NCI-H1092 treated with DMSO at 0.1 percent for 48 hours (cell line): ENCODE measurements around the gene TTC19.
"Not testable (repeated sequence)": the region's sequence is repeated elsewhere in the genome, so short reads cannot be mapped to it uniquely, and the experiment has no call there.

Experiments
- DNase-seq: peaks from one replicate; lab custom pipeline; 2025; lab: John Stamatoyannopoulos, UW

The TTC19 gene

DNA sequence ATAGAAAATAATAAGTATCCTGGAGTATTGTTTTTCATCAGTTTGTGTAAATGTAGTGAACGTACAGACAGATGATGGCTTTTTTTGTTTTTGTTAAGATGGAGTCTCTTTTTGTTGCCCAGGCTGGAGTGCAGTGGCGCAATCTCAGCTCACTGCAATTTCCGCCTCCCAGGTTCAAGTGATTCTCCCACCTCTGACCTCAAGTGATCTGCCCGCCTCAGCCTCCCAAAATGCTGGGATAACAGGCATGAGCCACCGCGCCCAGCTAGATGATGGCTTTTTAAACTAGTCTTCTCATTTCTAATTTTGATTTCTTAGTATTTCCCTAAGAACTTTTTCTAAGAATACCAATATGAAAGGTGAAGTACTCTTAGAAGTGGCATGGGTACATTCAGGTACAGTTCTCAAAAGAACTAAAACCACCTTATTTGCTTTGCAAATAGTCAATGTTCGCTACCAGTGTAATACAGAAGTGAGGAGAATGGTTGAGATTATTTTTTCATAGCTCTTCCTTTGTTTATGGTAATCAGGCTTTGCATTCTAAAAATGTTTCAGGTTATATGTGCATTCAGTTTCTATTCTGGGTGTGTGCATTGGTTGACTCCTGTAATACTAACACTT lies 34.2 kb downstream of the TTC19 start:
- no peak for DNase-seq

DNA sequence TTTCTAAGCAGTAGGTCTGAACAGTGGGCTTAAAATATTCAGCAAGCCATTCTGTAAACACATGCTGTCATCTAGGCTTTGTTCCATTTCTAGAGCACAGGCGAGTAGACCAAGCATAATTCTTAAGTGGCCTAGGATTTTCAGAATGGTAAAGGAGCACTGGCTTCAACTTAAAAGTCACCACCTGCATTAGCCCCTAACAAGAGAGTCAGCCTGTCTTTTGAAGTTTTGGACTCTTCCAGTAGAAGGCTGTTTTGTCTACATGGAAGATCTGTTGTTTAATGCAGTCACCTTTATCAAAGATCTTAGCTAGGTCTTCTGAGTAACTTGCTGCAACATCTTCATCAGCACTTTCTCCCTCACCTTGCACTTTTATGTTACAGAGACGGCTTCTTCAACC lies 36.6 kb downstream of the TTC19 start:
- no peak for DNase-seq

DNA sequence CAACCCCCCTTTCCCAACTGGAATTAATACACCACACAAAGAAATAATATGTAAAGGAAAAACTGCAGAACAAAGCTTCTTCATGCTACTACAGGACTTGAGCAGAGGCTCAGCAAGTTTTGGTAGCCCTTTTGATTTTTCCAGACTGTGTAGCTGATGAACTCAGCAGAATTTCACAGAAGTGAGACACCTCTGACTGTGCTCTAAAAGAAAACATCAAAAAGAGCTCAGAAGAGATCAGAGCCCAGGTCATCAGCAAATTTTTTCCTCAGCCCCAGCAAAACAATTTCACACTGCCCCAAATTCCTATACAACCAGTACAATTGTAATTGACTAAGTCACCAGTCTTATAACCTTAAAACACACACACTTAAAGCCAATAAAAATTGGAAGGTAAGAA lies 38.0 kb downstream of the TTC19 start:
- no peak for DNase-seq

DNA sequence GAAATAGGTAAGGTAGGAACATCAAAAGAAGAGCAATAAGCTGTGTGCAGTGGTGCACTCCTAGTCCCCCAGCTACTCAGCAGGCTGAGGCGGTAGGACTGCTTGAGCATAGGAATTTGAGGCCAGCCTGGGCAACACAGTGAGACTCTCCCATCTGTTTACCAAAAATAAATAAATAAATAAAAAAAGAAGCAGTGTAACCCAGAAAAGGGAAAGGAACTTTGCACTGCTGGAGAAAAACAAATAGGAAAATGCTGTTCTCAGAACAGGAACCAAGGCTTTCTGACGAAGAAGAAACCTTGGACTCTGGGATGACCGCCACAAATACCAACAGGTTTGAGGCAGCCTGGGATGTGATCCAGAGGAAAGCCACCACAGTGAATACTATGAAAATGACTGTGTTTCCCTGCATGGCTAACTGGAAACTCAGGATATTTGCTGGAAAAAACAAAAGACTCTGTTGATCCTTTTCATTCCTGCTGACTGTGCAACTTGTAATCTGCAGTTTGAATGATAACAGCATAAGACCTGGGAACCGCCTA lies 41.2 kb downstream of the TTC19 start:
- no peak for DNase-seq

DNA sequence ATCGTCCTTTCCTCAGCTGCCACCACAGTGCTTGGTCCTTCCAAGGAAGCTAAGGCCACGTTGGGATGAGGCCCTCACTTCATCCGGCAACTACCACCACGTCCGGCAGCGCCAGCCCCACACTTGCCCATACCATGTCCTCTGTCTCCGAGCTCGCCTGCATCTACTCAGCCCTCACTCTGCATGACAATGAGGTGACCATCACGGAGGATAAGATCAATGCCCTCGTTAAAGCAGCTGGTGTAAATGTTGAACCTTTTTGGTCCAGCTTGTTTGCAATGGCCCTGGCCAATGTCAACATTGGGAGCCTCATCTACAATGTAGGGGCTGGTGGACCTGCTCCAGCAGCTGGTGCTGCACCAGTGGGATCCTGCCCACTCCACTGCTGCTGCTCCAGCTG lies 44.9 kb downstream of the TTC19 start:
- no peak for DNase-seq

DNA sequence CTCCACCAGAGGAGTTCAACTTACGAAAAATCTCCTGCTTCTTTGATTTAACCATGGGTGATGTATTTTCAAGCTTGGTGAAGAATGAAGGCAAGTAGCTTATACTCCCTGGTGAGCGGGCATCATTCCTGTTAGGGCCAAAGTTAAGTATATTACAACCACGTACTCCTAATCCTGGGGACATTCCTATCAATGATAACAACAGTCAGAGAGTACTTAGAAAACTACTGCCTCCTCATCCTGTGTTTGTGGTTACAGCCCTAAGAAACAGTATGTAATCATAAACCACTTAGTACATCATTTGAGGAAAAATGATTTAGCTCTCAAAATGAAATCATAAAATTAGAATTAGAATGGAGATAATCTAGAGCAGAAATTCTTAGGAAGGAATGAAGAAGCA lies 47.3 kb downstream of the TTC19 start:
- no peak for DNase-seq

DNA sequence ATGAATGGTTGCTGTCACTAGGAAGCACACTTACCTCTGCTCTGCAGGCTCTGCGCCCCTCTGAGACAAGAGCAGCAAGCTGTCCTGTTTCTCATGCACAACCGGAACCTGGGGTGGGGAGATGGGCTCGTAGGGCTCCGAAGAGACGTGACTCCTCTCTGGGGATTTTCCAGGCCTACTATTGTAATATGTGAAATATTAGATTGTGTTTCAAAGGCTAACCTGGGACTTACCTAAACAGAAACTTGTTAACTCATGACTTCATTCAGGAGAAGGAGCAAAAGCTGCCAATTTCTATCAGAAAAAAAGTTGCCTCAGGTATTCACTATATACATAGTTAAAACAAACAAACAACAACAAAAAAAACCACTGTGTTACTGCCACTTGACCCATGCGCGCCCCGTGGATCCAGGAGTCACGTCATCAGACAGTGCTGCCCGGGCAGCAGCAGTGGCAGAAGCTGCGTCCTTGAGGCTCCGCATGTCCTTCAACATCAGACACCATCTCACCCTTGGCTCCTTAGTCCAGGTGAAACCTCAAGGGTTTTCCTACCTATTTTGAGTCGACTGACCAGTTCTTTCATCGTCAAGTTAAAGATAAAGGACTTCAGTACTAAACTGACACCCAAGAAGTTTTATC lies 49.3 kb downstream of the TTC19 start:
- DNase-seq: no peak

DNA sequence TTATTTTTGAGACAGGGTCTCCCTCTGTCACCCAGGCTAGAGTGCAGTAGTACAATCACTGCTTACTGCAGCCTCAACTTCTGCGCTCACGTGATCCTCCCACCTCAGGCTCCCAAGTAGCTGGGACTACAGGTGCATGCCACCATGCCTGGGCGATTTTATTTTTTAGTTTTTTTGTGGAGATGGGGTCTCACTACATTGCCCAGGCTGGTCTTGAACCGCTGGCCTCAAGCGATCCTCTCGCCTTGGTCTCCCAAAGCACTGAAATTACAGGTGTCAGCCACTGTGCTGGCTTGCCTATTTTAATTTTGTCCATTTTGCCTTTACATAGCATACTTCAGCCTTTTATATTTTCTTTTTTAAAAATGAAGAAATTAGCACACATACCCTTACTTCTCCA lies 51.2 kb downstream of the TTC19 start:
- DNase-seq: no peak

DNA sequence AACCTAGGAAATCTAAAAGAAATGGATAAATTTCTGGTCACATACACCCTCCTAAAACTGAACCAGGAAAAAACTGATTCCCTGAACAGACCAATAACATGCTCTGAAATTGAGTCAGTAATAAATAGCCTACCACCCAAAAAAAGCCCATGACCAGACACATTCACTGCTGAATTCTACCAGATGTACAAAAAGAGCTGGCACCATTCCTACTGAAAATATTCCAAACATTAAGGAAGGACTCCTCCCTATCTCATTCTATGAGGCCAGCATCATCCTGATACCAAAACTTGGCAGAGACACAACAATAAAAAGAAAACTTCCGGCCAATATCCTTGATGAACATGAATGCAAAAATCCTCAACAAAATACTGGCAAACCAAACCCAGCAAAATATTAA lies 52.9 kb downstream of the TTC19 start:
- DNase-seq: no peak

DNA sequence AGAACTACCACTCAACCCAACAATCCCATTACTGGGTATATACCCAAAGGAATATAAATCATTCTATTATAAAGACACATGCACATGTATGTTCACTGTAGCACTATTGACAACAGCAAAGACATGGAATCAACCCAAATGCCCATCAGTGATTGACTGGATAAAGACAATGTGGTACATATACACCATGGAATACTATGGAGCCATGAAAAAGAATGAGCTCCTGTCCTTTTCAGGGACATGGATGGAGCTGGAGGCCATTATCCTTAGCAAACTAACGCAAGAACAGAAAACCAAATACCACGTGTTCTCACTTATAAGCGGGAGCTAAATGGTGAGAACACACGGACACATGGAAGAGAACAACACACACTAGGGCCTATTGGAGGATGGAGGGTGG lies 55.5 kb downstream of the TTC19 start:
- not testable (repeated sequence) for DNase-seq

DNA sequence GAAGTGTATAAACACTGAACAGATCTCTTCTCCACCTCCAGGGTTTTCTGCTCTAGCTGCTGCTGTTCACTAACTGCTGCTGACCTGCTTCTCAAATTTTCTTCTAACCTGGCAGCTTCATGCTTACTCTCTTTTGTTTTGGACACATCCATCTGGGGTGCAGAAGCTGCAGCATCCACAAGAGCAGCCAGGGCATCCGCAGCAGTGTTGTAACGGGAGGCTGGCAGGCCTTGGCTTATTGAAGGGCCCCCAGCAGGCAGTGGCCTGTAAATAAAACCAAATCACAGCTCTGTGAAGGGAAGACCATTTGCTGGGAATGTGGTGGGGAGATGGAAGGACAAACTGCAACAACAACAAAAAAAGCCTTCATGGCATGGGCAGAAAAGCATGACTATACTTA lies 62.0 kb downstream of the TTC19 start:
- DNase-seq: no peak

DNA sequence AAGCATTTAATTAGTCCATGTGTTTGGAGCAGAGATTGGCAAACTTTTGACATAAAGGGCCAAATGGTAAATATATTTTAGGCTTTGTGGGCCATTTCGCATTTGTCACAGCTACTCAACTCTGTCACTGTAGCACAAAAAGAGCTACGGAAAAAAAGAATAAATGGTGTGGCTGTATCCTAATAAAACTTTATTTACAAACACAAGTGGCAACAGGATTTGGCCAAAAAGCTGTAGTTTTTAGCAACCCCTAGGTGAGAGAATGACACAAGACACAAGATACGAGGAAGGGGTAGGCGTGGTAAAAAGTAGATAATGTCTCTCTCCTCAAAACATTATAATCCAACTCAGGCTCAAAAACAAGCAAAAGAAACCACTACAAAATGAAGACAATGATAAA lies 66.5 kb downstream of the TTC19 start:
- no peak for DNase-seq

DNA sequence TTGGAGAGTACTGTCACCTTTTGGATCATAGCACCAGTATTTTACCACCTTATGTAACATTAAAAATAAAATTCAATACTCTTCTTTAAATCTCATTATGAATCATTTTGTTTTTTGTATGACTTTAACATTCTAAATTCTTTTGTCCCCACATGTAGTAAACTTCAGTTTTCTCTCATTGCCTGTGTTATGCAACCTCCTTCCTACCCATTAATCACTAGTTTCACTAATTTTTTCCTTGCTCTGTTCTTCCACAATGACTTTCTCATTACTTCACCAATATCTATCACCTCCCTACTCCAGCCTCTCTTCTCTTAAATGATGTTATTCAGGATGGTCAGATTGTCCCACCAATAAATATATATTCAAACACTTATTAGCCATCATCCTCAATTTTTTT lies 68.7 kb downstream of the TTC19 start:
- DNase-seq: no peak

DNA sequence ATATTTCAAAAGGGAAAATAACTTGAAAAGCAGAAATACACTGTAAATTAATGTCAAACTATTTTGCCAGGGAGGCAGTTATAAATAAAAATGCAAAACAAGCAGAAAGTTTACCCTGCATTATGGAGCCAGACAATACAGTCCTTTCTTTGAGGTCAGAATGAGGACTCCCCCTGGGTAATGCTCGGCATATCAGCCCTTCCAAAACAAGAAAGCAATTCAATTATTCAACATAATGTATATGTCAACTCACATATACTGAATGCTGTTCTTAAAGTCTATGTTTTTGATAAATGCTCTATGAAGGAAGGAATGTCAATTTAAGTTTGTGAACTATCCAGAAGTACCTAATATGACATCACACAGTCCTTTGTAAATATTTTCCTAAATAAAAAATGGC lies 72.4 kb downstream of the TTC19 start:
- DNase-seq: no peak

DNA sequence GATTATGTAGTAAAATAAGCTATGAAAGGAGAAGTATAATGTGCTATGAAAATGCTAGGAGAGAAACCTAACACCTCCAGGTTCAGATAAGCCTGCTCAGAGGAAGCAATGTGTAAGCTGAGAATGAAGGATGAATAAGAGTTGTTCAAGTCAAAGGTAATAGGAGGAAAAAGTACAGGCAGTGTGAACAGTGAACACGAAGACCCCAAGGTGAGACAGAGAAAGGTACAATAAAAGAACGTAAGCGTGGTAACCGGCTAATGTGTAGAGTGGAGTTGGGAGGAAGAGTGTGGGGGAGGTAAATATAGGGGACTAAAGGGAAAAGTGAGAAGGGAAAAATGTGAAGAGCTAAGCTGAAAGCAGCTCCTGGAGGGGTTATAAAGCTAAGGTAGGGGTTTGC lies 74.2 kb downstream of the TTC19 start:
- no peak for DNase-seq

DNA sequence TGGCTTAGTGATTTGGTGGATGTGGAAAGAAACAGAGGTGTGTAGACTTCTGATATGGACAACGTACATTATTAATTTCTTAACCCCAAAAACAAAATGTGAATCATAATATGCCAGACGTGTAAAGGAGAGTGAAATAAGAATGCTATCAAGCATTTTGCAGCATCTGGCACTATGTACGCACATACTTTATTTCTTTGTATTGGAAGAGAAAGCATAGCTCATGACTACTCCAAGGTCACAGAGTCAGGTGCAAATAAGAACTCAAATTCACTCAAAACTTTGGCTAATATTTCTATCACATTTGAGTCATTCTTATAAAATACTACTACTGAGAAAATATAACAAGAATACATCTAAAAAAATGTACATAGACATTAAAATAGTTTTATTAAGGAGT lies 74.8 kb downstream of the TTC19 start:
- no peak for DNase-seq

DNA sequence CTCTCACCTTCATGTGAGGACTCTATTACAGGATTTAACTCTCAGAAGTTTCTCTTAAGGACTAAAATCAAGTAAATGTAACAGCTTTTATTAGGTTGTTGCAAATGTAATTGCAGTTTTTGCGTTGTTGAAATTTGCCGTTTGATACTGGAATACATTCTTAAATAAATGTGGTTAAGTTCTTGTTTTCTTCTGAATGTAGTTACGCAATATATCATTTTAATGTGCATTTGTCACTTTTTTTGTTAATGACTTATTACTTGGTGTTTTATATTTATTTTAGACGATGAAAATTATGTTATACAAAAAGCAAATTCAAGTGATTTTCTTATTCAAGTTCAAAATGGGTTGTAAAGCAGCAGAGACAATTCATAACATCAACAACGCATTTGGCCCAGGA lies 76.3 kb downstream of the TTC19 start:
- DNase-seq: no peak
